ENCODE results near the gene PTBP1. TPM values are rescaled to one million over a fixed set of nuclear protein-coding genes. Genes with fewer than 3 reads are reported as not detected.
A peak's percentile ranks its signal among the peaks of the same experiment; 100 is the strongest.

PTBP1 gene
- total RNA-seq, 1 donor from 2014 or later = 237 TPM

DNA sequence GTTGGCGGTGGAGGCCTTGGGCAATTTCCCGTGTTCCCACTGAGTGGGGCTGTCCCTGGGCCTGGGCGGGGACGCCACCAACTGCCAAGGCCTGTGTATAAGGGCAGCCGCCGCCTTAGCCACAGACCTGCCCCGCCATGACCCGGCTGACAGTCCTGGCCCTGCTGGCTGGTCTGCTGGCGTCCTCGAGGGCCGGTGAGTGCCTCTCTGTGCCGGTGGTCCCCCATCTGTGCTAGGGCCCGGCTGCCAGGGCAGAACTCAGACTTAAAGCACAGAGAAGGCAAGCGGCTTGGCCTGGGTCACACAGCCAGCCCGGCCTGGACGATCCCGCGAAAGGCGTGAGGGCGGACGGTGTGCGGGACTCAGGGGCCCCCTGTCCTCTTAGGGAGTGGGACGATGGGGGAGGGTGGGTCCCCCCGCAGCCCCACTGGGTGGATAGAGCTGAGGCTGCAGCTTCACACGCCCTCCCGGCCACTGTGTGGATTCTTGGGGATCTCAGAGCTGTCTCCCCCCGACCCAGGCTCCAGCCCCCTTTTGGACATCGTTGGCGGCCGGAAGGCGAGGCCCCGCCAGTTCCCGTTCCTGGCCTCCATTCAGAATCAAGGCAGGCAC is 30.6 kb downstream of the PTBP1 start, which contains the start of gene AZU1:
TSS of gene AZU1 (plus strand) at position 128 of the 612 bp plus-strand sequence. CDS start at position 138, 10 bp downstream.
- TF ChIP-seq EZH2phosphoT487 (IDR thresholded peaks at IDR 0.05) (no peak), EZH2 (IDR thresholded peaks at IDR 0.05) (no peak)
- TF ChIP-seq, protein P1, sequence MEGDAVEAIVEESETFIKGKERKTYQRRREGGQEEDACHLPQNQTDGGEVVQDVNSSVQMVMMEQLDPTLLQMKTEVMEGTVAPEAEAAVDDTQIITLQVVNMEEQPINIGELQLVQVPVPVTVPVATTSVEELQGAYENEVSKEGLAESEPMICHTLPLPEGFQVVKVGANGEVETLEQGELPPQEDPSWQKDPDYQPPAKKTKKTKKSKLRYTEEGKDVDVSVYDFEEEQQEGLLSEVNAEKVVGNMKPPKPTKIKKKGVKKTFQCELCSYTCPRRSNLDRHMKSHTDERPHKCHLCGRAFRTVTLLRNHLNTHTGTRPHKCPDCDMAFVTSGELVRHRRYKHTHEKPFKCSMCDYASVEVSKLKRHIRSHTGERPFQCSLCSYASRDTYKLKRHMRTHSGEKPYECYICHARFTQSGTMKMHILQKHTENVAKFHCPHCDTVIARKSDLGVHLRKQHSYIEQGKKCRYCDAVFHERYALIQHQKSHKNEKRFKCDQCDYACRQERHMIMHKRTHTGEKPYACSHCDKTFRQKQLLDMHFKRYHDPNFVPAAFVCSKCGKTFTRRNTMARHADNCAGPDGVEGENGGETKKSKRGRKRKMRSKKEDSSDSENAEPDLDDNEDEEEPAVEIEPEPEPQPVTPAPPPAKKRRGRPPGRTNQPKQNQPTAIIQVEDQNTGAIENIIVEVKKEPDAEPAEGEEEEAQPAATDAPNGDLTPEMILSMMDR (IDR thresholded peaks at IDR 0.05) = no peak
- Mint-ChIP-seq H3K36me3 (no peaks in the 10 kb centered on the region), H3K27me3 (ENCODE audit: insufficient read depth, low read depth) (peaks cover 8% of the 10 kb centered on the region), H3K4me3 (no peak within 1 kb of the TSS), H3K9me3 (no peaks in the 10 kb centered on the region), H3K4me1 (peaks cover 10% of the 10 kb centered on the region), H3K27ac (no peak within 1 kb of the TSS)
- Histone ChIP-seq H3K27me3 (no peaks in the 10 kb centered on the region), H3K4me3 (no peak within 1 kb of the TSS), H3K79me2 (ENCODE audit: low read depth) (no peaks in the 10 kb centered on the region), H2AFZ (replicated peaks) (no peak within 1 kb of the TSS), H3K4me2 (no peak within 1 kb of the TSS), H3K9ac (no peak within 1 kb of the TSS), H3F3A (ENCODE audit: low read depth) (peaks cover 9% of the 10 kb centered on the region), H3K27ac (no peak within 1 kb of the TSS), H4K20me1 (ENCODE audit: low read depth) (no peaks in the 10 kb centered on the region), H3K9me3 (ENCODE audit: low read depth) (no peaks in the 10 kb centered on the region), H3K4me1 (peaks cover 11% of the 10 kb centered on the region), H3K36me3 (no peaks in the 10 kb centered on the region)
- DNase-seq (ENCODE audit: low spot score) = no peak

- Mint-ChIP-seq H3K4me3 (peak overlapping the region; percentile 62), H3K9me3 (no peaks in the 10 kb centered on the region), H3K4me1 (peaks cover 2% of the 10 kb centered on the region), H3K27me3 (ENCODE audit: insufficient read depth, low read depth) (peaks cover 4% of the 10 kb centered on the region), H3K36me3 (no peaks in the 10 kb centered on the region), H3K27ac (no peak overlapping the region)
- Histone ChIP-seq H3K79me2 (ENCODE audit: low read depth) (no peaks in the 10 kb centered on the region), H4K20me1 (ENCODE audit: low read depth) (no peaks in the 10 kb centered on the region), H3K9me3 (ENCODE audit: low read depth) (no peaks in the 10 kb centered on the region), H3F3A (ENCODE audit: low read depth) (no peaks in the 10 kb centered on the region), H3K27ac (no peak overlapping the region), H3K4me2 (no peak overlapping the region), H3K4me3 (no peak overlapping the region), H3K27me3 (no peaks in the 10 kb centered on the region), H3K36me3 (no peaks in the 10 kb centered on the region), H2AFZ (replicated peaks) (no peak overlapping the region), H3K9ac (no peak overlapping the region), H3K4me1 (no peaks in the 10 kb centered on the region)
- TF ChIP-seq, protein P1 (IDR thresholded peaks at IDR 0.05) = no peak
- TF ChIP-seq EZH2phosphoT487 (IDR thresholded peaks at IDR 0.05) = no peak
- TF ChIP-seq EZH2 (IDR thresholded peaks at IDR 0.05) = no peak
- DNase-seq (ENCODE audit: low spot score) = no peak
Measured at GRCh38 chr19:829129-829758, 32.0 kb downstream of the PTBP1 start.

GRCh38 chr19:831407-832369 is 34.4 kb downstream of the PTBP1 start:
- TF ChIP-seq EZH2phosphoT487 (IDR thresholded peaks at IDR 0.05) = no peak
- TF ChIP-seq, protein P1 (IDR thresholded peaks at IDR 0.05) = no peak
- no peak for TF ChIP-seq EZH2 (IDR thresholded peaks at IDR 0.05)
- peaks cover 9% of the 10 kb centered on the region for H3K27me3 Mint-ChIP-seq (ENCODE audit: insufficient read depth, low read depth)

More at GRCh38 chr19:831407-832369, 34.4 kb downstream of the PTBP1 start:
- Histone ChIP-seq H3K4me2 (no peak overlapping the region), H3K4me1 (no peaks in the 10 kb centered on the region), H3K79me2 (ENCODE audit: low read depth) (no peaks in the 10 kb centered on the region), H3K9me3 (ENCODE audit: low read depth) (no peaks in the 10 kb centered on the region), H3K27ac (no peak overlapping the region), H3K27me3 (no peaks in the 10 kb centered on the region), H3F3A (ENCODE audit: low read depth) (no peaks in the 10 kb centered on the region), H4K20me1 (ENCODE audit: low read depth) (no peaks in the 10 kb centered on the region), H3K9ac (no peak overlapping the region), H2AFZ (replicated peaks) (no peak overlapping the region), H3K4me3 (no peak overlapping the region), H3K36me3 (no peaks in the 10 kb centered on the region)
- Mint-ChIP-seq H3K36me3 (no peaks in the 10 kb centered on the region), H3K27ac (no peak overlapping the region), H3K4me3 (peak overlapping the region; percentile 24), H3K9me3 (no peaks in the 10 kb centered on the region), H3K4me1 (peaks cover 10% of the 10 kb centered on the region)
- no peak for DNase-seq (ENCODE audit: low spot score)

All from neural progenitor cell (in vitro differentiated cells).